HG03095 (cell line): ENCODE results near the gene DVL2.
"Not testable (repeated sequence)": the region's sequence is repeated elsewhere in the genome, so short reads cannot be mapped to it uniquely, and the experiment has no call there.

Experiments
- ATAC-seq: cut with Tn5 transposase; IDR thresholded peaks from one replicate; pipeline ENCODE4 v1.9.1; 2021; ENCODE audit warnings: moderate library complexity; ENCODE audit not compliant: unreplicated experiment

DVL2 gene

GRCh38 chr17:7204336-7204735 is 30.0 kb downstream of the DVL2 start:
- no peak for ATAC-seq

- ATAC-seq = no peak
Measured at GRCh38 chr17:7203391-7203790, 30.9 kb downstream of the DVL2 start.

GRCh38 chr17:7196651-7197401 is 37.5 kb downstream of the DVL2 start:
- no peak for ATAC-seq

- no peak for ATAC-seq
Measured at GRCh38 chr17:7195971-7196370, 38.3 kb downstream of the DVL2 start.

- no peak for ATAC-seq
Measured at GRCh38 chr17:7192271-7192937, 41.9 kb downstream of the DVL2 start.

GRCh38 chr17:7191571-7192270 is 42.6 kb downstream of the DVL2 start:
- no peak for ATAC-seq

- ATAC-seq = no peak
Measured at GRCh38 chr17:7191069-7191468, 43.2 kb downstream of the DVL2 start.

- no peak for ATAC-seq
Measured at GRCh38 chr17:7190276-7190917, 43.9 kb downstream of the DVL2 start.

- no peak for ATAC-seq
Measured at GRCh38 chr17:7186241-7186640, 48.1 kb downstream of the DVL2 start.

GRCh38 chr17:7184647-7185046 is 49.7 kb downstream of the DVL2 start:
- no peak for ATAC-seq

- no peak for ATAC-seq
Measured at GRCh38 chr17:7184091-7184488, 50.2 kb downstream of the DVL2 start.

GRCh38 chr17:7183433-7184090 is 50.8 kb downstream of the DVL2 start:
- no peak for ATAC-seq

- not testable (repeated sequence) for ATAC-seq
Measured at GRCh38 chr17:7182101-7182500, 52.2 kb downstream of the DVL2 start.

- no peak for ATAC-seq
Measured at GRCh38 chr17:7179317-7180254, 54.7 kb downstream of the DVL2 start, which contains the start of gene ASGR1. TSS of gene ASGR1 (minus strand) at chr17:7179370. CDS start at chr17:7178563, 807 bp downstream.

- no peak for ATAC-seq
Measured at GRCh38 chr17:7178973-7179316, 55.4 kb downstream of the DVL2 start.

GRCh38 chr17:7177954-7178477 is 56.3 kb downstream of the DVL2 start:
- no peak for ATAC-seq

- no peak for ATAC-seq
Measured at GRCh38 chr17:7177191-7177953, 56.9 kb downstream of the DVL2 start.

GRCh38 chr17:7176841-7177190 is 57.5 kb downstream of the DVL2 start:
- no peak for ATAC-seq
